Left lung (tissue), 10 donors: ENCODE results near the gene TRPV2. TPM values are rescaled to one million over a fixed set of nuclear protein-coding genes. Genes with fewer than 3 reads are reported as not detected.

Source experiments
- ATAC-seq: fragments of 200-7000 bp; cut with Tn5 transposase; one replicate; pipeline ENCODE4 v1.9.1; 2020; ENCODE audit warnings: moderate library complexity
- DNase-seq, 4 donors: peaks; one replicate each; pipeline ENCODE4 v3.0.0-alpha.2; 2013 to 2020
- H3K27ac ChIP-seq, 2 donors: fragments of 200-600 bp; sonication (generic) in 1 of 2; one replicate each; pipeline versions ENCODE4 v1.5.0 to v1.8.0; 2020 to 2021
- H3K27me3 ChIP-seq, 2 donors: fragments of 200-600 bp; sonication (generic) in 1 of 2; one replicate each; pipeline versions ENCODE4 v1.5.0 to v1.8.0; 2020 to 2021
- H3K36me3 ChIP-seq, 2 donors: fragments of 200-600 bp; sonication (generic) in 1 of 2; one replicate each; pipeline versions ENCODE4 v1.5.0 to v1.8.0; 2020 to 2021
- H3K4me1 ChIP-seq, 2 donors: fragments of 200-600 bp; one replicate each; pipeline ENCODE4 v1.8.0; 2021
- H3K4me3 ChIP-seq, 2 donors: fragments of 200-600 bp; sonication (generic) in 1 of 2; one replicate each; pipeline versions ENCODE4 v1.5.0 to v1.8.0; 2020 to 2021; ENCODE audit warnings: mild to moderate bottlenecking in 1 of 2
- H3K9me3 ChIP-seq, 2 donors: fragments of 200-600 bp; sonication (generic) in 1 of 2; one replicate each; pipeline versions ENCODE4 v1.5.0 to v1.8.0; 2020 to 2021
- intact Hi-C, 2 donors: fragments of 100-400 bp; cut with DNase I; formaldehyde crosslinking; loops; one replicate each; pipeline versions ENCODE4 v1.11.2 to v1.14.2; 2022
- polyA plus RNA-seq, 6 donors: library from polyadenylated mRNA; unstranded; fragments of 120-200 nt; gene quantifications; one replicate each; pipeline ENCODE4 v1.2.1, GENCODE V29; 2013; ENCODE audit not compliant: insufficient read length in 6 of 6
- total RNA-seq, 2 donors: library from RNA; stranded (reverse); fragmentation: NEBNext Ultra II Directional; extraction: Animal tissue kit (Norgen Biotek cat#: 25700); gene quantifications; one replicate each; pipeline ENCODE4 v1.2.1, GENCODE V29; 2021
- TF ChIP-seq, protein P1 (sequence below), 2 donors: fragments of 200-600 bp; sonication (generic) in 1 of 2; IDR thresholded peaks; one replicate each; pipeline versions ENCODE4 v1.5.0 to v1.8.0; 2021; ENCODE audit warnings: antibody characterized with exemption in 2 of 2
- donor health status: DM: no; HTN: yes; CAD: no.
- donor health status: DM: no; HTN: no; CAD: no.

TRPV2 gene
- total and polyA plus RNA-seq, 8 donors = 9.2 to 97.7 (median 12.2) TPM

DNA sequence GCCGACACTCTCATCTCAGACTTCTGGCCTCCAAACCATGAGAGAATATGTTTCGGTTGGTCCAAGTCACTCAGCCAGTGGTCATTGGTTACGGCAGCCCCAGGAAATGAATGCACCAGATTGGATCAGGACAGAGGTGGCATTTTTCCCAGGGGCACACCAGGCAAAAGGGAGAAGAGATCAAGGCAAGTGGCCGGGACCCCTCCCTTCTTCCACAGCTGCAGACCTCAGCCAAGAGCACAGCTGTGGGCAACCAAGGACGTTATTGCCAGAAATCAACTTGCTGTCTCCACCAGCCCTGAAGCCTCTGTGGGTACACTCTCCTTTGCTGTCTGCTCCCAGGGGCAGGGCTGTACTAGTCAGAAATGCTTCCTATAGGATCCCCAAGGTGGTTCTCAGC lies 55.9 kb downstream of the TRPV2 start:
- H3K27me3 ChIP-seq = no peaks in the 10 kb centered on the region
- H3K4me1 ChIP-seq = no peaks in the 10 kb centered on the region
- H3K27ac ChIP-seq = no peak overlapping the region
- TF ChIP-seq, protein P1, sequence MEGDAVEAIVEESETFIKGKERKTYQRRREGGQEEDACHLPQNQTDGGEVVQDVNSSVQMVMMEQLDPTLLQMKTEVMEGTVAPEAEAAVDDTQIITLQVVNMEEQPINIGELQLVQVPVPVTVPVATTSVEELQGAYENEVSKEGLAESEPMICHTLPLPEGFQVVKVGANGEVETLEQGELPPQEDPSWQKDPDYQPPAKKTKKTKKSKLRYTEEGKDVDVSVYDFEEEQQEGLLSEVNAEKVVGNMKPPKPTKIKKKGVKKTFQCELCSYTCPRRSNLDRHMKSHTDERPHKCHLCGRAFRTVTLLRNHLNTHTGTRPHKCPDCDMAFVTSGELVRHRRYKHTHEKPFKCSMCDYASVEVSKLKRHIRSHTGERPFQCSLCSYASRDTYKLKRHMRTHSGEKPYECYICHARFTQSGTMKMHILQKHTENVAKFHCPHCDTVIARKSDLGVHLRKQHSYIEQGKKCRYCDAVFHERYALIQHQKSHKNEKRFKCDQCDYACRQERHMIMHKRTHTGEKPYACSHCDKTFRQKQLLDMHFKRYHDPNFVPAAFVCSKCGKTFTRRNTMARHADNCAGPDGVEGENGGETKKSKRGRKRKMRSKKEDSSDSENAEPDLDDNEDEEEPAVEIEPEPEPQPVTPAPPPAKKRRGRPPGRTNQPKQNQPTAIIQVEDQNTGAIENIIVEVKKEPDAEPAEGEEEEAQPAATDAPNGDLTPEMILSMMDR (IDR thresholded peaks at IDR 0.05) = no peak
- H3K4me3 ChIP-seq = no peak overlapping the region
- no peak for ATAC-seq
- DNase-seq = no peak
- H3K36me3 ChIP-seq = no peaks in the 10 kb centered on the region
- no peaks in the 10 kb centered on the region for H3K9me3 ChIP-seq
- intact Hi-C loops = no loop called here

DNA sequence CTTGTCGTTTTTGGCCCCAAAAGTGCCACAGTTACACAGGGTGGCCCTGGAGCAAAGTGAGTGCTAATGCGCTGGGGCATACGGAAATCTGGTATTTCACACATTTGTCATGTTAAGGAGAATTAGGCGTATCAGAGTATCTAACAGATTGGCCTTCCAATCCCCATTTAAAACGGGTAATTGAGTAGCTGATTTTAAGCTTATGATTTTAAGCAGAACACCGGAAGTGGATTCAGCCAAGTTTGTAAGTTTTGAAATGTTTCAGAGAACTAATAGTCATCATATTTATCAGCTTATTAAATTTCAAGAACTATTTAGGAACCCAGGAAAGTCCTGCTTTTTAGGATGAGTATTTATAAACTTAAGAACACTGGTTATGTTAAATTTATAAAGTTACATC lies 57.2 kb downstream of the TRPV2 start:
- DNase-seq = no peak
- intact Hi-C loops = no loop called here

DNA sequence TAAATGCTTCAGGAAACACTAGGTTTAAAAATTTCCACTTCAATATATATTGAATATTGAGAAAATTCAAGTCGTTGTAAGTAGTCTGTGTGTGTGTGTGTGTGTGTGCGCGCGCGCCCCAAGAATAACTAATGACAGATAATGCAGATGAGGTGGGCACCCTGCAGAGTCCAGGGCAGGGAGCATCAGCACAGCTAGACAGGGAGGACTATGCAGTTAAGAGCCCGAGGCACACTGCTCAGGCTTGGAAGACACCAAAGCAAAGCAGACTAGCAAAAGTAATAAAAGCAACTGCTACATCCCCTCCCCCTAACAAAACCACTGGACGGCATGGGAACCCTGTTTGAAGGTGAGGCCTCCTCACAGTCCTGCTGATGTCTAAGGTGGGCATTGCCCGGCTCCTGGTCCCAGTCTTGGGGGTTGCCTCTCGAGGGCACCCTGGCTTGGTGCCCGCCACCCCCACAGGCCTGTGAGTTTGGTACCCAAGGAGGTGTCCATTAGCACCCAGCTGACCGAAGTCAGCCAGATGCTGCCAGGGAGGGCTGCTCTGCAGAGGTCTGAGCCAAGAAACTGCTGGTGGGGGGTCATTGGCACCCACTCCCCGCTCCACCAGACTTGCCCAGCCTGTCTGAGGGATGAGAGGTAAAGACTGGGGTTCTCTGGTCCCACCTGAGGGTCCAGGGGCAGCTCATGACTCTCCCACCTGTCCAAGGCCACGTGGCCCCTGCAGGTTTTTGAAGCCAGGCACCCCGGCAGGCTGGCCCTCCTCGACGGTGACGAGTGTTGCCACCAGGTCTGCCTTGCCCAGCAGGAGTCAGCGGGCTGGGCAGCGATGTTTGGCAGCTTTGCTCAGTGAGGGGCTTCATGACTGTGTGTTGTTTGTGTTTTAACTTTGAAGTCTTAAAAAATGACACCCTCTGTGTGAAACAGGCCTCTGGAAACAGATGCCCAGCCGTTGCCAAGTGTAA lies 58.0 kb downstream of the TRPV2 start:
- no peak for DNase-seq

More for the DNA sequence above, 57.2 kb downstream of the TRPV2 start:
- no peaks in the 10 kb centered on the region for H3K36me3 ChIP-seq
- no peaks in the 10 kb centered on the region for H3K9me3 ChIP-seq
- H3K27me3 ChIP-seq = no peaks in the 10 kb centered on the region
- TF ChIP-seq, protein P1 (IDR thresholded peaks at IDR 0.05) = no peak
- no peak overlapping the region for H3K4me3 ChIP-seq
- no peak for ATAC-seq
- H3K27ac ChIP-seq = no peak overlapping the region
- H3K4me1 ChIP-seq = no peaks in the 10 kb centered on the region

DNA sequence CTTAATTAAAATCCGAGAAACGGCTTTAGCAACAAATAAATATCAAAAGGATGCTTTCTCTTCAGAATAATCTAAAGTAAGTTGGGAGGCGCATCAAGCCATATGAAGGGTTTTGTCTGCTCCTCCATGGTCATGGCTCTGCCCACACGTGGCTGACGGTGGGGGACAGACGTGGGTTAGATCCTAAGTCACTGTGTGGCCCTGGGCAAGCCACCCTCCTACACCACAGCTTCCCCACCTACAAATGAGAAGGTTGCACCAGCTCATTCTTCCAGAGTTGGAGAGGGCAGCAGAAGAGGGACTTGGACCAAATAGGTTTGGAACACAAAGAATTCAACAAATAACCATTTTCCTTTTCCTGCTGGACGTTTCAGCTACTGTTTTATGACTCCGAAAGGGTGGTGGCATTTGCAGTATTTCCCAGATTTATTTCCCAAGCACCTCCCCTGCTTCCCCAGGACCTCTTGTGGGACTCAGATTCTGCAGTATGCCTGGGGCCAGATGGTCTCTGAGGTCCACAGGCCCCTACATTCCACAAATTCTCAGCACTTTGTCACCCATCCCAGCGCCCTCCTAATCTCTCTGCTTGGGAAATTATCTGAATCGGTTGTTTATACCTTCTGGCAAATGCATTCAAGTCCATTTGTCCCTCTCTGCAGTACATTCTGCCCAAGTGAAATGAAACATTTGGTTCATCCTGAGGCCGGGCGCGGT lies 58.8 kb downstream of the TRPV2 start:
- DNase-seq = no peak
- no peaks in the 10 kb centered on the region for H3K4me1 ChIP-seq
- TF ChIP-seq, protein P1 (IDR thresholded peaks at IDR 0.05) = no peak
- no peak for ATAC-seq
- no peaks in the 10 kb centered on the region for H3K27me3 ChIP-seq
- no peak overlapping the region for H3K4me3 ChIP-seq
- H3K36me3 ChIP-seq = no peaks in the 10 kb centered on the region
- H3K27ac ChIP-seq = no peak overlapping the region
- intact Hi-C loops = no loop called here
- H3K9me3 ChIP-seq = no peaks in the 10 kb centered on the region

More for the DNA sequence above, 58.0 kb downstream of the TRPV2 start:
- ATAC-seq = no peak
- Histone ChIP-seq H3K4me3 (no peak overlapping the region), H3K36me3 (no peaks in the 10 kb centered on the region), H3K9me3 (no peaks in the 10 kb centered on the region), H3K4me1 (no peaks in the 10 kb centered on the region), H3K27ac (no peak overlapping the region), H3K27me3 (no peaks in the 10 kb centered on the region)
- TF ChIP-seq, protein P1 (IDR thresholded peaks at IDR 0.05) = no peak
- intact Hi-C loops = no loop called here

DNA sequence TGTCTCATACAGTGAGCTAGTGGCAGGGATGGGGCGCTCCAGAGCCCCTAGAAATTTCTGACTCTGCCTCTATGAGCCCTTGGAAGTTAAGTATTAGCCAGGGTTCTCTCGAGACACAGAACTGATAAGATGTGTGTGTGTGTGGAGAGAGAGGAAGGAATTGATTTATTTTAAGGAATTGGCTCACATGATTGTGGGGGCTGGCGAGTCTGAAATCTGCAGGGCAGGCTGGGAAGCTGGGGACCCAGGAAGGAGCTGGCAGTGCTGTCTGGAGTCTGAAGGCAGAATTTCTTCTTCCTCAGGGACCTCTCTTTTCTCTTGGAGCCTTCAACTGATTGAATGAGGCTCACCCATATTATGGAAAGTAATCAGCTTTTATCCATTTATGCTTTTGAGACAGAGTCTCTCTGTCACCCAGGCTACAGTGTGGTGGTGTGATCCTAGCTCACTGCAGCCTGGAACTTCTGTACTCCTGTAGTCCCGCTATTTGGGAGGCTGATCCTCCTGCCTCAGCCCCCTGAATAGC lies 59.9 kb downstream of the TRPV2 start:
- intact Hi-C loops = no loop called here
- H3K9me3 ChIP-seq = no peaks in the 10 kb centered on the region
- ATAC-seq = no peak

More for the DNA sequence above, 59.9 kb downstream of the TRPV2 start:
- H3K27me3 ChIP-seq = no peaks in the 10 kb centered on the region
- H3K4me1 ChIP-seq = no peaks in the 10 kb centered on the region
- TF ChIP-seq, protein P1 (IDR thresholded peaks at IDR 0.05) = no peak
- DNase-seq = no peak
- H3K27ac ChIP-seq = no peak overlapping the region
- no peaks in the 10 kb centered on the region for H3K36me3 ChIP-seq
- no peak overlapping the region for H3K4me3 ChIP-seq
